ENCODE results near the gene SCGN. TPM values are rescaled to one million over a fixed set of nuclear protein-coding genes. Genes with fewer than 3 reads are reported as not detected.

The SCGN gene
- total RNA-seq, 1 donor from 2014 or later = not detected

DNA sequence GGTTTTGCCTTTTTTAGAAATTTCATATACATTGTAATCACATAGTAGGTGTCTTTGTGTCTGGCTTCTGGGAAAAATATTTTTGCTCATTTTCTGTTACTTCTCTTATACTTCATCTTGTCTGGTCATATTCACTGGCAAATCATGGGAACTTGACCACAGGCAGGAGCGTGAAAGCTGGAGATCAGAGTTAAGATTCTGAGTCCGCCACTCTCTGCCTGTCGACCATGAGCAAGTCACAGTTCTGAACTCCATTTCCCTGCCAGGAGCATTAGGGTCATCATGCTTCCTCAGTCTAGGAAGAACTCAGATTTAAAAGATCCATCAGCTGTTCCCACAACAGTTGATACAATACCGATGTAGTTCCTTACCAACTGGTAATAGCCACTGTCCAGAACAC is 12.4 kb upstream of the SCGN start:
- Mint-ChIP-seq H3K9me3 (no peaks in the 10 kb centered on the region), H3K4me1 (no peaks in the 10 kb centered on the region), H3K36me3 (no peaks in the 10 kb centered on the region), H3K27me3 (ENCODE audit: low read depth) (peaks cover 64% of the 10 kb centered on the region), H3K4me3 (no peak overlapping the region), H3K27ac (no peak overlapping the region)
- TF ChIP-seq, protein P1, sequence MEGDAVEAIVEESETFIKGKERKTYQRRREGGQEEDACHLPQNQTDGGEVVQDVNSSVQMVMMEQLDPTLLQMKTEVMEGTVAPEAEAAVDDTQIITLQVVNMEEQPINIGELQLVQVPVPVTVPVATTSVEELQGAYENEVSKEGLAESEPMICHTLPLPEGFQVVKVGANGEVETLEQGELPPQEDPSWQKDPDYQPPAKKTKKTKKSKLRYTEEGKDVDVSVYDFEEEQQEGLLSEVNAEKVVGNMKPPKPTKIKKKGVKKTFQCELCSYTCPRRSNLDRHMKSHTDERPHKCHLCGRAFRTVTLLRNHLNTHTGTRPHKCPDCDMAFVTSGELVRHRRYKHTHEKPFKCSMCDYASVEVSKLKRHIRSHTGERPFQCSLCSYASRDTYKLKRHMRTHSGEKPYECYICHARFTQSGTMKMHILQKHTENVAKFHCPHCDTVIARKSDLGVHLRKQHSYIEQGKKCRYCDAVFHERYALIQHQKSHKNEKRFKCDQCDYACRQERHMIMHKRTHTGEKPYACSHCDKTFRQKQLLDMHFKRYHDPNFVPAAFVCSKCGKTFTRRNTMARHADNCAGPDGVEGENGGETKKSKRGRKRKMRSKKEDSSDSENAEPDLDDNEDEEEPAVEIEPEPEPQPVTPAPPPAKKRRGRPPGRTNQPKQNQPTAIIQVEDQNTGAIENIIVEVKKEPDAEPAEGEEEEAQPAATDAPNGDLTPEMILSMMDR (IDR thresholded peaks at IDR 0.05; ENCODE audit: unreplicated experiment) = no peak
- no peak for DNase-seq (ENCODE audit: low spot score in 2 of 2, unreplicated experiment in 2 of 2)

DNA sequence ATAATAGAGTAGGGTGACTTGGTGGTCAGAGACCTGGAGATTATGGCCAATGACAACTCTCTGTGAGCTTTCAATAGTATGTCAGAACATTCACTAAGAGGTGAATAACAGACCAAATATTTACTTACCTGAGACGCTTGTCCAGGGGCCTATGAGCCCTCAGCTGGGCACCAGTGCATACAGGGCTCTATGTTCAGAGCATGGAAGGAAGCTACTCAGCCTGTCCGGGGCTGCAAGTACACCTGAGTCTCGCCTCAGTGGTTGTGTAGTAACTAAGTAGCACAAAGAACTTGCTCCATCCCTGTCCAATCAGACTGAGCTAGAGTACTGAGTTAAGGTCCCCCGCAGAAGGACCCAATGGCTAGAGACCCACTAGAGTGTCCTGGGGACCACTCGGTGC is 11.6 kb upstream of the SCGN start:
- H3K4me3 Mint-ChIP-seq = no peak overlapping the region
- H3K9me3 Mint-ChIP-seq = no peaks in the 10 kb centered on the region
- no peaks in the 10 kb centered on the region for H3K4me1 Mint-ChIP-seq
- peaks cover 68% of the 10 kb centered on the region for H3K27me3 Mint-ChIP-seq (ENCODE audit: low read depth)
- H3K27ac Mint-ChIP-seq = no peak overlapping the region
- TF ChIP-seq, protein P1 (IDR thresholded peaks at IDR 0.05; ENCODE audit: unreplicated experiment) = no peak
- DNase-seq (ENCODE audit: low spot score in 2 of 2, unreplicated experiment in 2 of 2) = no peak
- no peaks in the 10 kb centered on the region for H3K36me3 Mint-ChIP-seq

DNA sequence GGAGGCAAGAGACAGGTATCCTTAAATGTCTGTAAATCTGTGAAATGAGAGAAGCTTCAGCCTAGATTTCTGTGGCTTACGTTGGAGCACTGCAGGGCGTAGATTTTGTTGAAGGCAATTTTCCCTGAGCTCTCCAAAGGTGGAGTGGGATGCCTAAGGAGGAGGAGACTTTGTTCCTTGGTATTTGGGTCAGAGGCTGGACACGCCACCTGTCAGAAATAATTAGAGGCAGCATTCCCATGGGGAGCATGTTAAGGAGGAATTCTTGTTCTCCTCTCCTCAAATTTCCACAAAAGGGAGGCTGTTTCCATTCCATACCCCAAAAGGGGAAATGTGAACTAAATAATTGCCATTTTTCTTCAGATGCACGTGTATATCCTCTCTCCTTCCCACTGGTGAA is 11.1 kb upstream of the SCGN start:
- H3K27me3 Mint-ChIP-seq (ENCODE audit: low read depth) = peaks cover 73% of the 10 kb centered on the region
- H3K4me1 Mint-ChIP-seq = no peaks in the 10 kb centered on the region
- H3K27ac Mint-ChIP-seq = no peak overlapping the region
- TF ChIP-seq, protein P1 (IDR thresholded peaks at IDR 0.05; ENCODE audit: unreplicated experiment) = no peak
- no peaks in the 10 kb centered on the region for H3K36me3 Mint-ChIP-seq
- DNase-seq (ENCODE audit: low spot score in 2 of 2, unreplicated experiment in 2 of 2) = no peak
- no peaks in the 10 kb centered on the region for H3K9me3 Mint-ChIP-seq
- H3K4me3 Mint-ChIP-seq = no peak overlapping the region

DNA sequence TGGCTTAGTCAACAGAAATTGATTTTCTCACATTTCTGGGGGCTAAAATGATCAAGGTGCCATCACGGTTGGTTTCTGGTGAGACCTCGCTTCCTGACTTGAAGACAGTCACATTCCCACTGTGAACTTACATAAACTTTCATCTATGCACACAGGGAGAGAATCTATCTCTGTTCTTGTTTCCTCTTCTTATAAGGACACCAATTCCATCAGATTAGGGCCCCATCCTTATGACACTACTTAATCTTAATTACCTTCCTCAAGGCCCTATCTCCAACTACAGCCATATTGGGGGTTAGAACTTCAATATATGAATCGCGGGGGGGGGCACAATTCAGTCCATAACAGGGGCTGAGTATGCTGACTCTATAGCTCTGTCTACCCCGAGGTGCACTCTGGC is 10.6 kb upstream of the SCGN start:
- no peak overlapping the region for H3K27ac Mint-ChIP-seq
- H3K4me3 Mint-ChIP-seq = no peak overlapping the region
- no peak for DNase-seq (ENCODE audit: low spot score in 2 of 2, unreplicated experiment in 2 of 2)
- H3K9me3 Mint-ChIP-seq = no peaks in the 10 kb centered on the region
- H3K27me3 Mint-ChIP-seq (ENCODE audit: low read depth) = peaks cover 76% of the 10 kb centered on the region
- TF ChIP-seq, protein P1 (IDR thresholded peaks at IDR 0.05; ENCODE audit: unreplicated experiment) = no peak
- H3K4me1 Mint-ChIP-seq = no peaks in the 10 kb centered on the region
- no peaks in the 10 kb centered on the region for H3K36me3 Mint-ChIP-seq

DNA sequence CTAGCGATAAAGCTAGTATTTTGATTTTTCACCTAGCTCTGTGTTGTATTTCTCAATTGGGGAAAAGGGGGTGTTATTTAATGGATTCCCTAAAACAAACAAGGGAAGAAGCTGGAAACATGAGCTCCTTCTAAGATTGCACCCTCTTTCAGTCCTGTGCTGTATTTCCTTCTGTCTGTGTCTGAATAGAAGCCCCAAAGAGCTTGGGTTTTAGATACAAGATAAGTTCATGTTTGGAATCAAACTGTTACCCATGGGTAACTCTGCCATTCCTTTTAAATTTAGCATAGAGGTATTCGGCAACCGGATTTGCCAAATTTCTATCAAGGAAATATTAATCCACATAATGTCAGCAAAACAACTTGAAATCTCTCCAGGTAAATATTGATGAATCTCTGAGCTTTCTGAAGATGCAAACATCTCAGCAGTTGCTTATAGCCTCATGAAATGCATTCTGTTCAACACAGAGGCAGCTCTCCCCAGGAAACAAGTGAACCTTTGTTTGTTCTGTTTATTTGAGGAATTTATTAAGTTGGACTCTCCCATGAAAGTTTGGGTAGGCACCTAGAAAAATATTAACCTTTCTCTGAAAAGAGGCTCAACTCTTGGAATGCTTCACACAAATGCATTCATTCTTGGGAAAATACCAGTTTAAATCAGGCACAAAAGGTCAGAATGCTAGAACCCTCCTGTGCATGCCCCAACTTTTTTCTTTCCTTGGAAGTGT is 9.9 kb upstream of the SCGN start:
- H3K4me3 Mint-ChIP-seq = no peak overlapping the region
- H3K27ac Mint-ChIP-seq = no peak overlapping the region
- TF ChIP-seq, protein P1 (IDR thresholded peaks at IDR 0.05; ENCODE audit: unreplicated experiment) = no peak
- no peaks in the 10 kb centered on the region for H3K36me3 Mint-ChIP-seq
- H3K27me3 Mint-ChIP-seq (ENCODE audit: low read depth) = peaks cover 76% of the 10 kb centered on the region
- H3K9me3 Mint-ChIP-seq = no peaks in the 10 kb centered on the region
- no peaks in the 10 kb centered on the region for H3K4me1 Mint-ChIP-seq
- no peak for DNase-seq (ENCODE audit: low spot score in 2 of 2, unreplicated experiment in 2 of 2)

Measured in mesothelial cell of epicardium (in vitro differentiated cells).